Left lung (tissue), 10 donors: ENCODE results near the gene MORC4. TPM values are rescaled to one million over a fixed set of nuclear protein-coding genes. Genes with fewer than 3 reads are reported as not detected.

Experiments used
- ATAC-seq: fragments of 200-7000 bp; cut with Tn5 transposase; one replicate; pipeline ENCODE4 v1.9.1; 2020; ENCODE audit warnings: moderate library complexity
- DNase-seq, 4 donors: peaks; one replicate each; pipeline ENCODE4 v3.0.0-alpha.2; 2013 to 2020
- H3K27ac ChIP-seq, 2 donors: fragments of 200-600 bp; sonication (generic) in 1 of 2; one replicate each; pipeline versions ENCODE4 v1.5.0 to v1.8.0; 2020 to 2021
- H3K27me3 ChIP-seq, 2 donors: fragments of 200-600 bp; sonication (generic) in 1 of 2; one replicate each; pipeline versions ENCODE4 v1.5.0 to v1.8.0; 2020 to 2021
- H3K36me3 ChIP-seq, 2 donors: fragments of 200-600 bp; sonication (generic) in 1 of 2; one replicate each; pipeline versions ENCODE4 v1.5.0 to v1.8.0; 2020 to 2021
- H3K4me1 ChIP-seq, 2 donors: fragments of 200-600 bp; one replicate each; pipeline ENCODE4 v1.8.0; 2021
- H3K4me3 ChIP-seq, 2 donors: fragments of 200-600 bp; sonication (generic) in 1 of 2; one replicate each; pipeline versions ENCODE4 v1.5.0 to v1.8.0; 2020 to 2021; ENCODE audit warnings: mild to moderate bottlenecking in 1 of 2
- H3K9me3 ChIP-seq, 2 donors: fragments of 200-600 bp; sonication (generic) in 1 of 2; one replicate each; pipeline versions ENCODE4 v1.5.0 to v1.8.0; 2020 to 2021
- intact Hi-C, 2 donors: fragments of 100-400 bp; cut with DNase I; formaldehyde crosslinking; loops; one replicate each; pipeline versions ENCODE4 v1.11.2 to v1.14.2; 2022
- polyA plus RNA-seq, 6 donors: library from polyadenylated mRNA; unstranded; fragments of 120-200 nt; gene quantifications; one replicate each; pipeline ENCODE4 v1.2.1, GENCODE V29; 2013; ENCODE audit not compliant: insufficient read length in 6 of 6
- total RNA-seq, 2 donors: library from RNA; stranded (reverse); fragmentation: NEBNext Ultra II Directional; extraction: Animal tissue kit (Norgen Biotek cat#: 25700); gene quantifications; one replicate each; pipeline ENCODE4 v1.2.1, GENCODE V29; 2021
- TF ChIP-seq, protein P1 (sequence below), 2 donors: fragments of 200-600 bp; sonication (generic) in 1 of 2; IDR thresholded peaks; one replicate each; pipeline versions ENCODE4 v1.5.0 to v1.8.0; 2021; ENCODE audit warnings: antibody characterized with exemption in 2 of 2
- donor health status: DM: no; HTN: yes; CAD: no.
- donor health status: DM: no; HTN: no; CAD: no.

The MORC4 gene
- total and polyA plus RNA-seq, 8 donors = 12.8 to 45.5 (median 36.6) TPM

DNA sequence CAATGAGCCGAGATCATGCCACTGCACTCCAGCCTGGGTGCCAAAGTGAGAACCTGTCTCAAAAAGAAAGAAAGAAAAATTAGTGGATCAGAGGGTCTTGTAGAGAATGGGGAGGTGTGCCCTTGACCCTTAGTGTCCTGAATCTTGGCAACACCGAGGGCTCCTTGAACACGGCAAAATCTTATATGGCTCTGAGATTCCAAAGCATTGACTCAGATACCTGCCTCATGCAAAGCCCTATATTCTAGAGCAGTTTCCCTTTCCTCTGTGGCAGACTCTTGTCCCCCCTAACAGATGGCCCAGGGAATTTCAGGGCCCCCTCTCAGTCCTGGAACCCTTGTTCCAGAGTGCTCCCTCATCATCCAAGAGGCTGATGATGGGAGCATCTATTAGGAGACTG lies 73.0 kb downstream of the MORC4 start:
- no peaks in the 10 kb centered on the region for H3K4me1 ChIP-seq
- no peaks in the 10 kb centered on the region for H3K27me3 ChIP-seq
- intact Hi-C loops = no loop called here
- no peak overlapping the region for H3K4me3 ChIP-seq
- H3K36me3 ChIP-seq = no peaks in the 10 kb centered on the region
- DNase-seq (no peak), ATAC-seq (no peak)
- TF ChIP-seq, protein P1, sequence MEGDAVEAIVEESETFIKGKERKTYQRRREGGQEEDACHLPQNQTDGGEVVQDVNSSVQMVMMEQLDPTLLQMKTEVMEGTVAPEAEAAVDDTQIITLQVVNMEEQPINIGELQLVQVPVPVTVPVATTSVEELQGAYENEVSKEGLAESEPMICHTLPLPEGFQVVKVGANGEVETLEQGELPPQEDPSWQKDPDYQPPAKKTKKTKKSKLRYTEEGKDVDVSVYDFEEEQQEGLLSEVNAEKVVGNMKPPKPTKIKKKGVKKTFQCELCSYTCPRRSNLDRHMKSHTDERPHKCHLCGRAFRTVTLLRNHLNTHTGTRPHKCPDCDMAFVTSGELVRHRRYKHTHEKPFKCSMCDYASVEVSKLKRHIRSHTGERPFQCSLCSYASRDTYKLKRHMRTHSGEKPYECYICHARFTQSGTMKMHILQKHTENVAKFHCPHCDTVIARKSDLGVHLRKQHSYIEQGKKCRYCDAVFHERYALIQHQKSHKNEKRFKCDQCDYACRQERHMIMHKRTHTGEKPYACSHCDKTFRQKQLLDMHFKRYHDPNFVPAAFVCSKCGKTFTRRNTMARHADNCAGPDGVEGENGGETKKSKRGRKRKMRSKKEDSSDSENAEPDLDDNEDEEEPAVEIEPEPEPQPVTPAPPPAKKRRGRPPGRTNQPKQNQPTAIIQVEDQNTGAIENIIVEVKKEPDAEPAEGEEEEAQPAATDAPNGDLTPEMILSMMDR (IDR thresholded peaks at IDR 0.05) = no peak
- H3K9me3 ChIP-seq = no peaks in the 10 kb centered on the region
- H3K27ac ChIP-seq = no peak overlapping the region

DNA sequence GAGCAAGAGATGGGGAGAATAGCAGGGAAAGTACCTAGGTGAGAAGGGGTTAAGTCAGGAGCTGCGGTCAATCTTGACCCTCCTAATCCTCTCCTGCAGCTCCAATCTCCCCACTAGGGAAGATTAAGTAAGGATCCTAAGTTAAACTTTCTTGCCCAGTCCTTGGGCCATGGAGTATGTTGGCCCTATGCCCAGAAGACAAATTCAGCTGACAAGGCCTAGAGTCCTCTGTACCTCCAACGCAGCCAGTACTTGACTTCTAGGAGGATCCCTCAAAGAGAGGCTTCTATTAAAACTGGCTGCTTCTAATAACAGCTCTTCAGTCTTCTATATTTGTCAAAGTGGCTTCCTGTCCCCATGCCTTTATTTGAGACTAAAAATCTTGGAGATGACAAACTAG lies 78.4 kb downstream of the MORC4 start:
- Histone ChIP-seq H3K4me3 (no peak overlapping the region), H3K27ac (no peak overlapping the region), H3K36me3 (no peaks in the 10 kb centered on the region), H3K9me3 (no peaks in the 10 kb centered on the region), H3K4me1 (no peaks in the 10 kb centered on the region), H3K27me3 (no peaks in the 10 kb centered on the region)
- no peak for DNase-seq
- peak; percentile 77 for ATAC-seq
- TF ChIP-seq, protein P1 (IDR thresholded peaks at IDR 0.05) = no peak
- intact Hi-C loops = no loop called here

DNA sequence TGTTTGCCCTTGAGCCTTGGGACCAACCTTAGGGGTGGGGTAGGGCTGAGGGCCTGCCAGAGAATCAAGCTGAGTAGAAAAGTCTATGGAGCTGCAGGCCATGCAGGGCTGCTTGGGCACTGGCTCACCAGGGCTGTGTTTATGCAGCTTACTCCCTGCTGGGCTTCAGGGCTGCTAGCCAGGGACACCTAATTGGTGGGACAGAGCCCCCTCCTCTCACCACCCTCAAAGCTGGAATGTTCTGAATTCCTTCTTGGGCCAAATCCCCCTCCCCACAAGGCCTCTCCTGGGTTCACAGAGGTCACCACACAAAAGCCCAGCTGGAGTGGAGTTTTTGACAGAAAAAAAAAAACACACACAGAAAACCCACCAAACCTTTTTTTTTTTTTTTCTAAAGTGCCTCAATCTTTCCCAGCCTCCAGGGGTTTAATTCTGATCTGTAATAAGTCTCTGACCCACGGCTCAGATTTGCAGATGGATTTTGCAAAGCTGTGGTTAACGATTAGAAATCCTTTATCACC lies 80.0 kb downstream of the MORC4 start, which contains the start of gene CLDN2:
CLDN2 (plus strand) TSS at position 471 of the 521 bp plus-strand sequence. CDS start 7,827 bp downstream, outside the sequence.
- H3K36me3 ChIP-seq = no peaks in the 10 kb centered on the region
- ATAC-seq (no peak), DNase-seq (no peak)
- H3K4me3 ChIP-seq = no peak within 1 kb of the TSS
- H3K27me3 ChIP-seq = peaks cover 0 to 6% of the 10 kb centered on the region in 2 donors
- H3K4me1 ChIP-seq = no peaks in the 10 kb centered on the region
- intact Hi-C loops = no loop called here
- TF ChIP-seq, protein P1 (IDR thresholded peaks at IDR 0.05) = no peak
- no peaks in the 10 kb centered on the region for H3K9me3 ChIP-seq
- H3K27ac ChIP-seq = no peak within 1 kb of the TSS

DNA sequence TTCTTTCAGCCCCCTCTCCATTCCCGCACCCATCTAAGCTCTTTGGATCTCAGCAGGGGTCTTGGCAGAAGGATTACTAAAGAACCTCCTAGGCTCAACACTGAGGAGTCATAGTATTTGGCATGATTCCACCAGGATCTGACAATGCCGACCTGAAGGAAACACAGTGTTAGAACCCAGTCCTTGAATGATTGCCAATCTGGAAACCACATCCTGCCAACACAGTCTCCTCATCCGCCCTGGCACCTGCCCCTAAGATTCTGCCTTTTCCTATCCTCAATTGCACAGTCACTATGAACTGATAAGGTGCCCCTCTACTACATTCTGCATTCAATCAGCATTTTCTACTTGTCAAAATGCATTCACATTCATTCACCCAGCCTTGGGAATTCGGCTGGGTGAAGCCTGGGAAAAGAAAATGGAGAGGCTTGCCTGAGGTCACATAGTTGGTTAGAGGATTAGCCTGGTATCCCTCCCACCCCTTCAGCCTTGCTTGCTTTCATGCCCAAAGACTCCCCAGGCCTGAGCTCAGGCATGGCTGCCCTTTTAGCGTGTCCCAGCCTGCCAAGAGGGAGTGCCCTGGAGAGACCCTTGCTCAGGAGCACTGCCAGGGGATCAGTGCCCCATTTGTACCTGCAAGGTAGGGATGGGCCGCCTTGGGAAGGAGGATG lies 82.0 kb downstream of the MORC4 start:
- DNase-seq (no peak), ATAC-seq (no peak)
- Histone ChIP-seq H3K27me3 (peaks cover 0 to 10% of the 10 kb centered on the region in 2 donors), H3K4me1 (no peaks in the 10 kb centered on the region), H3K27ac (no peak overlapping the region), H3K36me3 (no peaks in the 10 kb centered on the region), H3K4me3 (no peak overlapping the region), H3K9me3 (no peaks in the 10 kb centered on the region)
- intact Hi-C loops = no loop called here
- TF ChIP-seq, protein P1 (IDR thresholded peaks at IDR 0.05) = no peak

DNA sequence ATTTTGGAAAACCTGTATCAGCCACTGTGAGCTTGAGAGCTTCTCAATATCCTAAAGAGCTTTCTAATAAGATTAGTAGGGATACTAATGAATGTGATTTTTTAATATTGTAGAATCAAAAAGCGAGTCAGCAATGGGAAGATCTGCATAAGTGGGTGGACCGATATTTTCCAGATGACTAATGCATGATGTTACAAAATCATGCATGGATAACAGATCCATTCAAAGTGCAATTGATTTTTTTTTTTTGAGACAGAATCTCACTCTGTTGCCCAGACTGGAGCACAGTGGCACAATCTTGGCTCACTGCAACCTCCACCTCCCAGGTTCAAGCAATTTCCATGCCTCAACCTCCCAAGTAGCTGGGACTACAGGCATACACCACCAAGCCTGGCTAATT lies 87.1 kb downstream of the MORC4 start:
- Histone ChIP-seq H3K27ac (no peak overlapping the region), H3K36me3 (no peaks in the 10 kb centered on the region), H3K4me3 (no peak overlapping the region), H3K9me3 (no peaks in the 10 kb centered on the region), H3K27me3 (peaks cover 0 to 10% of the 10 kb centered on the region in 2 donors), H3K4me1 (no peaks in the 10 kb centered on the region)
- ATAC-seq = no peak
- intact Hi-C loops = no loop called here
- TF ChIP-seq, protein P1 (IDR thresholded peaks at IDR 0.05) = no peak
- no peak for DNase-seq
